ENCODE measurements around the gene SEMA6C. TPM values are rescaled to one million over a fixed set of nuclear protein-coding genes. Genes with fewer than 3 reads are reported as not detected.
"Not testable (repeated sequence)": the region's sequence is repeated elsewhere in the genome, so short reads cannot be mapped to it uniquely, and the experiment has no call there.

Gene SEMA6C, protein sequence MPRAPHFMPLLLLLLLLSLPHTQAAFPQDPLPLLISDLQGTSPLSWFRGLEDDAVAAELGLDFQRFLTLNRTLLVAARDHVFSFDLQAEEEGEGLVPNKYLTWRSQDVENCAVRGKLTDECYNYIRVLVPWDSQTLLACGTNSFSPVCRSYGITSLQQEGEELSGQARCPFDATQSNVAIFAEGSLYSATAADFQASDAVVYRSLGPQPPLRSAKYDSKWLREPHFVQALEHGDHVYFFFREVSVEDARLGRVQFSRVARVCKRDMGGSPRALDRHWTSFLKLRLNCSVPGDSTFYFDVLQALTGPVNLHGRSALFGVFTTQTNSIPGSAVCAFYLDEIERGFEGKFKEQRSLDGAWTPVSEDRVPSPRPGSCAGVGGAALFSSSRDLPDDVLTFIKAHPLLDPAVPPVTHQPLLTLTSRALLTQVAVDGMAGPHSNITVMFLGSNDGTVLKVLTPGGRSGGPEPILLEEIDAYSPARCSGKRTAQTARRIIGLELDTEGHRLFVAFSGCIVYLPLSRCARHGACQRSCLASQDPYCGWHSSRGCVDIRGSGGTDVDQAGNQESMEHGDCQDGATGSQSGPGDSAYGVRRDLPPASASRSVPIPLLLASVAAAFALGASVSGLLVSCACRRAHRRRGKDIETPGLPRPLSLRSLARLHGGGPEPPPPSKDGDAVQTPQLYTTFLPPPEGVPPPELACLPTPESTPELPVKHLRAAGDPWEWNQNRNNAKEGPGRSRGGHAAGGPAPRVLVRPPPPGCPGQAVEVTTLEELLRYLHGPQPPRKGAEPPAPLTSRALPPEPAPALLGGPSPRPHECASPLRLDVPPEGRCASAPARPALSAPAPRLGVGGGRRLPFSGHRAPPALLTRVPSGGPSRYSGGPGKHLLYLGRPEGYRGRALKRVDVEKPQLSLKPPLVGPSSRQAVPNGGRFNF
- 1 to 10 TPM; 1.9 to 4.3 TPM for total RNA-seq

DNA sequence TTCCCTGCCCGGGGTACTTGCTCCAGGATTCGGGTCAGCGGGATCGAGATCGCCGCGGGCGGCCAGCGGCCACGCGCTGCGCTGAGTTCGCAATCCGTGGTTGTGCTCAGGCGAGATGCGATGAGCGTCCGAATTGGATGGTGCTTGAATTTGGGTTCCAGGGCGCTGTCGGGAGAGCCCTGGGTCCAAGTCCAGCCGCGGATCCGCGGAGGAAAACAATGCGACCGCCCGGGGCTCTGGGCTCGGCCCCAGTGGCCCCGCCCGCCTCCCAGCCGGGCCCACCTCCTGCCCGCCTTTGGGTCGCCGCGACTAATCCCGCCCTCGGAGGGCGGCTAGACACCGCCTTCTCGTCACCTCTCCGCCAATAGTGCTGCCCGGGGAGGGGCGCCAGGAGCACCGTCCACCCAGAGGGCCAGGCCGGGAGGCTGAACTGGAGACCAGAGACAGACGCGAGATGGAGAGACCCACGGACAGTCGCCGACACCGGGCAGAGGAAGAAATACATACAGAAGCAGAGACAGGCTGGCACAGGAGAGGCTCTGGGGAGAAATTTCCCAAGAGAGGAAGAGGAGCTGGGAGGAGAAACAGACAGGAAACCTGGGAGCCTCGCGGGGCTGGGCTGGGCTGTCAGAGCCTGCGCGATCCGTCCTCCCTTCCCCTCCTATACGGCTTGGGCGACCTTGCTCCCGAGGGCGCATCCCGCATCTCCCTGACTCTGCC, at the start of gene SEMA6C:
Gene SEMA6C, minus strand, starts transcription at position 220 of the 720 bp plus-strand sequence. CDS start 4,010 bp downstream, outside the sequence.
- Mint-ChIP-seq H3K27me3 (ENCODE audit: low read depth) (no peaks in the 10 kb centered on the region), H3K36me3 (ENCODE audit: insufficient read depth in 2 of 2) (no peaks in the 10 kb centered on the region), H3K27ac (peak within 1 kb of the TSS; percentile 4), H3K4me1 (ENCODE audit: low read depth) (peaks cover 17% of the 10 kb centered on the region), H3K4me3 (peak within 1 kb of the TSS; percentile 84 to 94), H3K9me3 (no peaks in the 10 kb centered on the region)
- ATAC-seq (replicated peaks in 1 of 2) = peak; percentile 99 to 100
- DNase-seq = peak; percentile 93 to 95

DNA sequence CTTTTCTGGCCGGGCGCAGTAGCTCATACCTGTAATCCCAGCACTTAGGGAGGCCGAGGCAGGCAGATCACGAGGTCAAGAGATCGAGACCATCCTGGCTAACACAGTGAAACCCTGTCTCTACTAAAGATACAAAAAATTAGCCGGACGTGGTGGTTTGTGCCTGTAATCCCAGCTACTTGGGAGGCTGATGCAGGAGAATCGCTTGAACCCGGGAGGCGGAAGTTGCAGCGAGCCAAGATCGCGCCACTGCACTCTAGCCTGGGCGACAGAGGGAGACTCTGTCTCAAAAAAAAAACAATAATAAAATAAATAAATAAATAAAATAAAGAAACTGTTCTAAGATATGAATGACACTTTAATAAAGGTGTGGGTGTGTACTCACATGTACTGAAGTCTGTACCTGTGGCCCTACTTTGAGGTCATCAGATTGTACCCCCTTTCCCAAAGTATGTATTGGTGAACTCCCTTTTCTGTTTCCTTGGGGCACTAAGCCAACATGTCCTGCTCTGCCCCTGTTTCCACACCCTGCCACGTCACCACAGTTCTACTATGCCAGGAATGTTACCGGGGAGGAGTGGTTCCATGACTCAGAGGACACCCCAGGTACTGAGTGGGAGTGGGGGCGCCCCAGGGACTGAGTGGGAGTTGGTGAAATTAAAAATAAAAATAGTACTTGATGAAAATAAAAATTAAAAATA, 48.6 kb upstream of the SEMA6C start:
- ATAC-seq (replicated peaks in 1 of 2); H3K9me3 Mint-ChIP-seq; H3K4me3 Mint-ChIP-seq; H3K27ac Mint-ChIP-seq; H3K27me3 Mint-ChIP-seq (ENCODE audit: low read depth); DNase-seq: not testable (repeated sequence)
- Mint-ChIP-seq H3K36me3 (ENCODE audit: insufficient read depth in 2 of 2) (peaks cover 13 to 19% of the 10 kb centered on the region in 2 donors), H3K4me1 (ENCODE audit: low read depth) (peaks cover 40% of the 10 kb centered on the region)

DNA sequence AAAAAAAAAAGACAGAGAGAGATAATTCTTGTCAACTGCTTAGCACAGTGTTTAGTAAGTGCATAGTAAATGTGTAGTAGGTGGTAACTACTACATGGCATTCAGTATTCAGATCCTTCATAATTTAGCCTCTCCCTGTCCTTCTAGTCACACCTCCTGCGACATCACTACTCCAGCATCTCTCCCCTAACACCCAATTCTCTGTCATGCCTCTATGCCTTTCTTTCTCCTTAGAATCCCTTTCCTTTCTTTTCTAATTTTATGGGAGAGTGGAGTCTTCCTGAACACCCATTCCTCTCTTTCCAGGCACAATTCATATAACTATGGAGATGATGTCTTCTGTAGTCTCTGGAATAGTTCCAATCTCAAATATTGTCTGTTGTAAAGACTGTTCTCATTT, 47.4 kb upstream of the SEMA6C start:
- Mint-ChIP-seq H3K27ac (no peak overlapping the region), H3K36me3 (ENCODE audit: insufficient read depth in 2 of 2) (peaks cover 9 to 14% of the 10 kb centered on the region in 2 donors), H3K4me1 (ENCODE audit: low read depth) (peaks cover 35% of the 10 kb centered on the region), H3K4me3 (no peak overlapping the region), H3K27me3 (ENCODE audit: low read depth) (no peaks in the 10 kb centered on the region), H3K9me3 (no peaks in the 10 kb centered on the region)
- DNase-seq (no peak), ATAC-seq (replicated peaks in 1 of 2) (no peak)

DNA sequence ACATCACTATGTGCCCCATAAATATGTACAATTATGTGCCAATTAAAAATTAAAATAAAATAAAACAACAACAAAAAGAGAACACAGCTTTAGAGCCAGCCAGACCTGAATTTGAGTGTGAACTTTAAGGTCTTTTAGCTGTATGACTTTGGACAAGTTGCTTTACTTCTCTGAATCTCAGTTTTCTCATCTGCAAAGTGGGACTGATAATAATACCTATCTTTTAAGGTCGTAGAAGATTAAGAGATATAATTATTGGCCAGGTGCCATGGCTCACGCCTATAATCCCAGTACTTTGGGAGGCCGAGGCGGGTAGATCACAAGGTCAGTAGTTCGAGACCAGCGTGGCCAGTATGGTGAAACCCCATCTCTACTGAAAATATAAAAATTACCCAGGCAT, 46.9 kb upstream of the SEMA6C start:
- Mint-ChIP-seq H3K27me3 (ENCODE audit: low read depth) (no peaks in the 10 kb centered on the region), H3K4me3 (no peak overlapping the region), H3K9me3 (no peaks in the 10 kb centered on the region), H3K27ac (no peak overlapping the region), H3K4me1 (ENCODE audit: low read depth) (peaks cover 37% of the 10 kb centered on the region), H3K36me3 (ENCODE audit: insufficient read depth in 2 of 2) (peaks cover 5 to 8% of the 10 kb centered on the region in 2 donors)
- DNase-seq (no peak), ATAC-seq (replicated peaks in 1 of 2) (no peak)

DNA sequence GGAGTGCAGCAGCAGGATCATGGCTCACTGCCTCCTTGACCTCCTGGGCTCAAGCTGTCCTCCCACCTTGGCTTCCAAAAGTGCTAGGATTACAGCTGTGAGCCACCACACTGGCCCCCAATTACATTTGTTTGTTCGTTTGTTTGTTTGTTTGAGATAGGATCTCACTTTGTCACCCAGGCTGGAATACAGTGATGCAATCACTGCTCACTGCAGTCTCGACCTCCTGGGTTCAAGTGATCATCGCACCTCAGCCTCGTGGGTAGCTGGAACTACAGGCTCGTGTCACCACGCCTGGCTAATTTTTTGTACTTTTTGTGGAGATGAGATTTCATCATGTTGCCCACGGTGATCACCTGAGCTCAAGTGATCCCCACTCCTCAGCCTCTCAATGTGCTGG, 45.6 kb upstream of the SEMA6C start:
- H3K4me1 Mint-ChIP-seq (ENCODE audit: low read depth) = peaks cover 36% of the 10 kb centered on the region
- H3K27me3 Mint-ChIP-seq (ENCODE audit: low read depth) = no peaks in the 10 kb centered on the region
- H3K27ac Mint-ChIP-seq = no peak overlapping the region
- no peaks in the 10 kb centered on the region for H3K9me3 Mint-ChIP-seq
- ATAC-seq (replicated peaks in 1 of 2) = no peak
- peak overlapping the region in 1 of 2 donors; percentile 18 for H3K4me3 Mint-ChIP-seq
- no peak for DNase-seq
- peaks cover 3 to 6% of the 10 kb centered on the region in 2 donors for H3K36me3 Mint-ChIP-seq (ENCODE audit: insufficient read depth in 2 of 2)

DNA sequence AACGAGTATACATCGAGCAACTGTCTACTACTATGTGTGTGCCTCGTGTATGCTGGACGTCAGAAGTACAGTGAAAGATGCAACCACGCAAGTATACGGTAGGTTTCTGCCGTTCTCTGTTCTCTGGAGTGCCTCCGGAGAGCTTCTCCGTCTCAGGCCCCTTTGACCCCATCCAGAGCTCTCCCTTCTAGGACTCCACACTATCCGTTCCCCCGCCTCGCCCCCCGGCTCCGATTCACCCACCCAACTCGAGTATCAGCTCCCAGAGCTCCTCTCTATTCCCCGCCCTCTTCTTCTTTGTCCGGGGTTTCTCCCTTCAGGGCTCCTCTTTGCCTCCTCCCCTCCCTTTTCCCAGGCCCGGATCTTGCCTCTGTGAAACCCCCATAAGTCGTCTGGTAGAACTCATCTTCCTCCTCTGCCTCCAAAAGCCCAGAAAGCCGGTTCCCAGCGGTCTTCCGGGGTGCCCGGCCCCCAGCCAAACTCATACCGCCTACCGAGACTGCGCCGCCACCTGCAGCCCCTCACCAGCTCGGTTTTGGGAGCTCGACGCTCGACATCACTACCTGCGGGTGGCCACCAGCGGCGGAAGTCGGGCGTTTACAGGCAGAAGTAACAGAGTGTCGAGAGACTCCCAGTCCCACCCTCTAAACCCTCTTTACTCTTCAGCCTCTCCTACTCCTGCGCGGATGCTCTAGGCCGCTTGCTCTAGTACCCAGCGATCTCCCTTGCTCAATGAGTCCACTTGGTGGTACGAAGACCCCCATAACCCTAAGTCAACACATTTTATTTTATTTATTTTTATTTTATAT, 43.4 kb upstream of the SEMA6C start, which contains the start of gene VPS72:
Gene VPS72, minus strand, starts transcription at position 561 of the 809 bp plus-strand sequence. Its CDS starts 76 bp downstream, at position 485.
- Mint-ChIP-seq H3K4me3 (peak within 1 kb of the TSS; percentile 99), H3K4me1 (ENCODE audit: low read depth) (peaks cover 30% of the 10 kb centered on the region), H3K27me3 (ENCODE audit: low read depth) (no peaks in the 10 kb centered on the region), H3K9me3 (no peaks in the 10 kb centered on the region), H3K27ac (peak within 1 kb of the TSS; percentile 98), H3K36me3 (ENCODE audit: insufficient read depth in 2 of 2) (peaks cover 3 to 13% of the 10 kb centered on the region in 2 donors)
- peak; percentile 99 for ATAC-seq (replicated peaks in 1 of 2)
- DNase-seq = peak; percentile 86 to 92

DNA sequence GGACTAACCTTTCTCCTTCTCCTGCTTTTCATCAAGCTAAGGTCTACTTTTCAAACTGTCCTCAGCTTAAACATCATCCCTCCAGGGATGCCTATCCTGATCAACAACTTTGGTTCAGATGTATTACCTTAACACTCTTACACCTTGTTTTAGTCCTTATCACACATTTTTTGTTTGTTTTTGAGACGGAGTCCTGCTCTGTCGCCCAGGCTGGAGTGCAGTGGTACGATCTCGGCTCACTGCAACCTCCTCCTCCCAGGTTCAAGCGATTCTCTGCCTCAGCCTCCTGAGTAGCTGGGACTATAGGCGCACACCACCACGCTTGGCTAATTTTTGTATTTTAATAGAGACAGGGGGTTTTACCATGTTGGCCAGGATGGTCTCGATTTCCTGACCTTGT, 42.2 kb upstream of the SEMA6C start:
- H3K27me3 Mint-ChIP-seq (ENCODE audit: low read depth); H3K9me3 Mint-ChIP-seq; DNase-seq; ATAC-seq (replicated peaks in 1 of 2): not testable (repeated sequence)
- peaks cover 7 to 18% of the 10 kb centered on the region in 2 donors for H3K36me3 Mint-ChIP-seq (ENCODE audit: insufficient read depth in 2 of 2)
- H3K27ac Mint-ChIP-seq = peak overlapping the region; percentile 51
- H3K4me3 Mint-ChIP-seq = peak overlapping the region; percentile 99
- H3K4me1 Mint-ChIP-seq (ENCODE audit: low read depth) = peaks cover 30% of the 10 kb centered on the region

DNA sequence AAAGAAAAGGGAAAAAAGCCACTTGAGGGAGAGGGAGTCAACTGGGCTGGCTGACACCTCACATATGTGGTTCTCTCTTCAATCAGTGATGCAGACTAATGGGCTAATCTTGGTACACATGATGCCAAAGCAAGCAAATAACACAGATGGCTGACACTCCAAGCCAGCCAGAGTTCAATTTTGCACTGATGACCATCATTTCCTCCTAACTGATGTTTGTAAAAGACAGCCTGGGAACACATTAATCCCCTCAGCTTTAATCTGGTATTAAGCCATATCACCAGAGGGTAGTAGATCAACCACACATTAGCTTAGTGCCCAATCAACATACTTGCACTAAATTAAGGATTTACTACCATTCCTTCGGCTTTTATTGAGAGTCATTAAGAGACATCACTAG, 40.8 kb upstream of the SEMA6C start:
- H3K36me3 Mint-ChIP-seq (ENCODE audit: insufficient read depth in 2 of 2) = peaks cover 12 to 28% of the 10 kb centered on the region in 2 donors
- H3K4me3 Mint-ChIP-seq = no peak overlapping the region
- H3K4me1 Mint-ChIP-seq (ENCODE audit: low read depth) = peaks cover 30% of the 10 kb centered on the region
- H3K9me3 Mint-ChIP-seq = no peaks in the 10 kb centered on the region
- ATAC-seq (replicated peaks in 1 of 2) (no peak), DNase-seq (no peak)
- no peak overlapping the region for H3K27ac Mint-ChIP-seq
- no peaks in the 10 kb centered on the region for H3K27me3 Mint-ChIP-seq (ENCODE audit: low read depth)

DNA sequence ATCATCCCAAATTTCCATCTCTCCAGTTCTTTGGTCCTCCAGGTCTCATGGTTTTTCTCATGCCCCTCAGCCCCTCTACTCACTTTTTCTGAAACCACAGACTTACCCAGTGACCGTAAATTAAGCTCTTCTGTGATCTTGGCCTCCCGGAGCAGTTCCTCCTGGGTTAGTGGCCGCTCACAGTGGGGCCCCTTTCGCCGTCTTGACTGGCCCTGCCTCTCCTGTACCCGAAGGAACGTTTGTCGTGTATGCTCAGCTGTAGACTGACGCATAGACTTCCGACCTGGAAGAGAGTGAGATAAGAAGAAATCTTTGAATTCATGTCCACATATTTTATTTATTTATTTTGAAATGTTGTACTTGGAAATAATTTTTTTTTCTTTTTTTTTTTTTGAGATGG, 37.8 kb upstream of the SEMA6C start:
- DNase-seq (no peak), ATAC-seq (replicated peaks in 1 of 2) (no peak)
- Mint-ChIP-seq H3K36me3 (ENCODE audit: insufficient read depth in 2 of 2) (peaks cover 14 to 34% of the 10 kb centered on the region in 2 donors), H3K27ac (no peak overlapping the region), H3K27me3 (ENCODE audit: low read depth) (no peaks in the 10 kb centered on the region), H3K4me3 (no peak overlapping the region), H3K4me1 (ENCODE audit: low read depth) (peaks cover 16% of the 10 kb centered on the region), H3K9me3 (no peaks in the 10 kb centered on the region)

DNA sequence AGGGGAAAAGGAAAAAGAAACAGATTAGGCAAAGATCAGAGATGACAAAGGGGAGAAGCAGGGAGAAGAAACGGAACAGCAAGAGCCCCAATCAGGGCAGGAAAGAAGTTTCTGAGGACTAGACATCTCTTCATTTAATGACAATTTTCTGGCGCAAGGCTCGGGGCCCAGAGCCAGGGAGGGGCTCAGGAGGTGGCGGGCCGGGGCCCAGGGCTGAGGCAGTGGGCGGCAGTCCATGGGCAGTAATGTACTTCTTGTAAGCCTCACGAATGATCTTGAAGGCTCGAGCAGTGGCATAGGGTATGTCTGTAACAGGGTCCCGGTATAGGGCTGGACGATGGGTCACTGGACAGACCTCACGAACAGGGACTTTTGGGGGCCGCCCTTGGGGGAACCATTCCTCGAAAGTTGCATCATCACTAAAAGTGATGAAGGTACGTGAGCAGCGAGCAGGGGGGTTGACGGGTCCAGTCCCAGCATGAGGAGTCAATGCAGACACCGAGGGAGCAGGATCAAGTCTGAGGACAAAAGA, 30.1 kb upstream of the SEMA6C start:
- H3K36me3 Mint-ChIP-seq (ENCODE audit: insufficient read depth in 2 of 2) = peaks cover 13 to 27% of the 10 kb centered on the region in 2 donors

DNA sequence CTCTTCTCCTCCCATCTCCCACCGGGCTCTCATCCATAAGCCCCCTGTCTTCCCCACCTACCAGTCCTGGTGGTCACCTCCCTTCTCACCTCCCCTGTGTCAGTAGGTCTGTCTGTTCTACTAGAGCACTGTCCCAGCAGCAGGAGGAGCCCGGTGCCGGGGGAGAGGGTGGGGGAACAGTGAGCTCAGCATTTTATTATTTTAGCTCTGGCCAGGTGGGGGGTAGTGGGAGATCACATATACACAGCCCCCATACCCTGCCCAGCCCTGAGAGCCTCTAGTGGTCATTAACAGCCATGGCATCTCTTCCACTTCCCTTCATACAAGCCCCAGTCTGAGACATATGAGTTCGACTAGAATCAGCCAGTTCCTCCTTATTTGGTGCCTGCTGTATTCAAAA, 29.4 kb upstream of the SEMA6C start, which contains the start of gene TMOD4:
Gene TMOD4, minus strand, starts transcription at position 119 of the 400 bp plus-strand sequence. CDS start 1,106 bp downstream, outside the sequence.
- peaks cover 11 to 21% of the 10 kb centered on the region in 2 donors for H3K36me3 Mint-ChIP-seq (ENCODE audit: insufficient read depth in 2 of 2)

More for the DNA sequence above, 30.1 kb upstream of the SEMA6C start:
- H3K4me1 Mint-ChIP-seq (ENCODE audit: low read depth) = no peaks in the 10 kb centered on the region
- ATAC-seq (replicated peaks in 1 of 2) (no peak), DNase-seq (no peak)
- H3K27me3 Mint-ChIP-seq (ENCODE audit: low read depth) = no peaks in the 10 kb centered on the region
- H3K9me3 Mint-ChIP-seq = no peaks in the 10 kb centered on the region
- peak overlapping the region; percentile 62 for H3K27ac Mint-ChIP-seq
- H3K4me3 Mint-ChIP-seq = no peak overlapping the region

More for the DNA sequence above, 29.4 kb upstream of the SEMA6C start, which contains the start of gene TMOD4:
- Mint-ChIP-seq H3K9me3 (no peaks in the 10 kb centered on the region), H3K27ac (peak within 1 kb of the TSS; percentile 62), H3K4me3 (no peak within 1 kb of the TSS), H3K4me1 (ENCODE audit: low read depth) (no peaks in the 10 kb centered on the region), H3K27me3 (ENCODE audit: low read depth) (no peaks in the 10 kb centered on the region)
- DNase-seq = no peak
- peak; percentile 41 to 52 for ATAC-seq (replicated peaks in 1 of 2)

Measured in activated T-cell treated with anti-CD3 and anti-CD28 coated beads, Interleukin-2, amount 50 U/mL, for 72 hours (primary cell).